Left forelimb (tissue), 1 donor: Measurements from ENCODE around the gene NCR2.

Experiments
- DNase-seq: peaks from one replicate; pipeline ENCODE4 v3.0.0-alpha.2; 2018; ENCODE audit warnings: low spot score

Gene NCR2

DNA sequence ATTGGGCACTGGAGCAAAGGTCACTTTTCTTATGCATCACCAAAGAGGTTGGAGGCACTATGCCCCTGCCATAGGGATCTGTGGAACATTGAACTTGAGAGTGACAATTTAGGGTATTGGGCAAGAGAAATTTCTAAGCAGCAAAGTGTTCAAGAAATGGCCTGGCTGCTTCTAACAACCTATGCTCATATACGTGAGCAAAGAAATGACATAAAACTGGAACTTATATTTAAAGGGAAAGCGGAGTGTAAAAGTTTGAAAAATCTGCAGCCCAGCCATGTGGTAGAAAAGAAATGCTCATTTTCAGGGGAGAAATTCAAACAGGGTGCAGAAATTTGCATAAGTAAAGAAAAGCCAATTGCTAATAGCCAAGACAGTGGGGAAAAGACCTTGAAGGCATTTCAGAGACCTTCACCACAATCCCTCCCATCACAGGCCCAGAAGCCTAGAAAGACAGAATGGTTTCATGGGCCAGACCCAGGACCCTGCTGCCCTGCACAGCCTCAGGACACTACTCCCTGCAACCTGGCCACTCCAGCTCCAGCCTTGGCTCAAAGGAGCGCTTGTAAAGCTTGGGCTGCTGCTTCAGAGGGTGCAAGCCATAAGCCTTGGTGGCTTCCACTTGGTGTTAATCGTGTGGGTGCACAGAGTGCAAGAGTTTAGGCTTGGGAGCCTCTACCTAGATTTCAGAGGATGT lies 24.4 kb downstream of the NCR2 start:
- DNase-seq = no peak

DNA sequence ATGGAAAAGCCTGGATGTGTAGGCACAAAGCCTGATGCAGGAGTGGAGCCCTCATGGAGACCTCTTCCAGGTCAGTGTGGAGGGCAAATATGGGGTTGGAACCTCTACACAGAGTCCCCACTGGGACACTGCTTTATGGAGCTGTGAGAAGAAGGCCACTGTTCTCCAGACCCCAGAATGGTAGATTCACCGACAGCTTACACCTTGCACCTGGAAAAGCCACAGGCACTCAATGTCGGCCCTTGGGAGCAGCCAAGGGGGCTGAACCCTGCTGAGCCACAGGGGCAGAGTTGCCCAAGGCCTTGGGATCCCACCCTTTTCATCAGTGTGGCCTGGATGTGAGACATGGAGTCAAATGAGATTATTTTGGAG lies 24.9 kb downstream of the NCR2 start:
- DNase-seq = peak; percentile 11

- no peak for DNase-seq
Observed at GRCh38 chr6:41366150-41366549, 30.7 kb downstream of the NCR2 start.

DNA sequence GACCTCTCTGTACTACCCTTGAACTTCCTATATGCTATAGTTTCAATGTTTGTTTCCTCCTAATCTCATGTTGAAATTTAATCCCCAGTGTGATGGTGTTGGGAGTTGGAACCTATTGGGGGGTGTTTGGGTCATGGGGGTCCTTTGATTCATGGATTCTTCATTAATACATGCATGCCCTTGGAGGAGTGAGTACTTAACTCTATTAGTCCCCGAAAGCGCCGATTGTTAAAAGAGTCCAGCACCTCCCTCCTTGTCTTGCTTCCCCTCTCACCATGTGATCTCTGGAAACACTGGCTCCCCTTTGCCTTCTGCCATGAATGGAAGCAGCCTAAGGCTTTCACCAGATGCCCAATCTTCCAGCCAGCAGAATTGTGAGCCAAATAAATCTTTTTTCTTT lies 31.7 kb downstream of the NCR2 start:
- DNase-seq = no peak

DNA sequence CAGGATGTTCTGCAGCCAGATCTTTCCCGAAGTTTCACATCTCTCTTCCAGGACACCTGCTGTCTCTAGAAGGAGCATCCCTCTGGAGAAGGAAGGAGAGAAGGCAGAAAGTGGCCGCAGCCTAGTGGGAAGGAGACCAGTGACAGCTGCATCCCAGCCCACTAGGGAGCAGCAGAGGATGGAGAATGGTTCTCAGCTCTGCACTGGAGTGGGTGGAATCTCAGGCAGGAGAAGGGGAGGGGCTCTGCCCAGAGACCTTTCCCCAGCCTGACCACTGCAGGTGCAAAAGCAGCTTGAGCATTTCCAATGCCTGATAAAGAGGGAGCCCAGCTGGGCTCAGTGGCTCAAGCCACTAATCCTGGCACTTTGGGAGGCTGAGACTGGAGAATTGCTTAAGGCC lies 32.3 kb downstream of the NCR2 start:
- DNase-seq = peak; percentile 72

DNA sequence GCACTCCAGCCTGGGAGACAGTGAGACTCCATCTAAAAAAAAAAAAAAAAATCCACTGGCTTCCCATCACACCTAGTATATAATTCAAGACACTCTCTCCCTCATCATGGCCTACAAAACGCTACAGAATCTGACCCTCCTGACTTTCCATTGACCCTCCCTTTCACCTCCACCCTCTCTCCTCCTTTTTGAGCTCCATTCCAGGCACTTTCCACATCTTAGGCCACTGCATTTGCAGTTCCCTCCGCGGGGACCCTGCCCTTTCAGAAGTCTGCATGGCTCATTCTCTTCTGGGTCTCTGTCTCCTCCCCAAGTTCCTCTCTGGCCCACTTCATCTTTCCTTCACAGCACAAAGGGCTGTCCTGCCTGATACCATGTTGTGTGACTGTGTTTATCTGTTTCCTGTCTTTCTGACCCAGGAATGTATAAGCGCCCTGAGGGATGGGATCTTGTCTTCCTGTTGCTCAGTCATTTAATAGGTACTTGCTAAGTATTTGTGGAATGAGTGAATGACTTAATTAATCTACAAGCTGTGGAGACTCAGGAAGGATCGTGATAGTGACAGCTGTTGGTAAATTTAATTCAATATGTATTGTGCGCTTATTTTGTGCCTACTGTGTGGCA lies 35.2 kb downstream of the NCR2 start:
- no peak for DNase-seq

DNA sequence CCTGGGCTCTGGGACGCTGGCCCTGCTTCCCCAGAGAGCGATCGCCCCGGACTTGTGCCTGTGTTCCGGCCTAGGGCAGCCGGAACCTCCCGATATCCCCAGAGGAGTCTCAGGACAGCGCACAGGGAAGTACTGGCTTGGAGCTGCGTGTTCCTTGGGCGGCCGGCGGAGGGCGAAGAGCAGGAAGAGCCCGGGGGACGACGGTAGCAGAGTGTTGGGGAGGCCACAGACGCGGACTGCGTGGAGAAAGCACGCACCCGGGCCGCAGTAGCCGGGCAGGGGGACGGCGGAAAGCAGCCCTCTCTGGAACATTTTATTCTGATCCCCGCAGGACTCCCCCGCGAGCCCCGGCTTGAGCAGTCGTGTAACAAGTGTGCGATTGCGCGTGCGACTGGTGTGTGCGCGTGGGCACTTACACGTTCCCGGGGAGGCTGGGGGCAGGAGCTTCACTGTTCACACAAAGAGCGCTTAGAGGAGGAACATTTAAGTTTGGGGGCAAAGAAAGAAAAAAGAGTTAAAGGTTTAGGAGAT lies 36.1 kb downstream of the NCR2 start:
- DNase-seq = no peak

DNA sequence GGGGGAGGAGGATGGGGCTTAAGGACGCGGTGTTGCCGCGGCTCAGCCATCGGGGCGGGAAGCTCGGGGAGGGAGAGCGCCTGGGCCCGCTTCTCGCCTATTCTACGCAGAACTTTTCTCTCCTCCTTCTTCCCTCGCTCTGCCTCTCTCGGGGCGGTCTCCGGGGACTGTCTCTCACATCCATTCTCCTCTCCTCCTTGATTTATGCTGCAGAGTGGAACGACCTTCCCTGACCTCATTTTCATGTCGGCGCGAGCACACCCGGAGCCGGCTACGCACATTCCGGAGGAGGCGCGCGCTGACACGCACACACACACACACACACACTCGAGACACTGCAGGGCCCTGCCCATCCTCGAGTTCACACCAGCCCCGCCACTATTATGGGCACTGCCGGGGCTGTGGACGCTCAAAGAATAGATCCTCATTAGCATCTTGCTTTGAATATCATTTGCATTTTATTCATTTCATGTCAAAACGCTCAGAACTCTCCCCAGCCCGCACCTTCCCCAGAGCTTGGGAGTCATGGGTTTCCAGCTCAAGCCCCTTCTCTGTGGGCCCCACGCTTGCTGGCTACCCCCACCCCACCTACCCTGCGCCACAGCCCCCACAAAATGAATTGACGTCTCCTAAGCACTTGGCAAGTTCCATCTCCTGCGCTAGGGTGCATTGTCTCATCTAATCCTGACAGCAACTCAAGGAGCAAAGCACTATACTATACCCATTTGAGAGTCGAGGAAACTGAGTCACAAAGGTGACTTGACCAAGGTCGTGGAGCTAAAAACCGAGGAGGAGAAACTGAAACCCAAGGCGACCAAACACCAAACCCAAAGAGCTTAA lies 36.8 kb downstream of the NCR2 start:
- DNase-seq = no peak

GRCh38 chr6:41372832-41373626 lies 37.6 kb downstream of the NCR2 start:
- DNase-seq = no peak

GRCh38 chr6:41373627-41373918 lies 38.2 kb downstream of the NCR2 start:
- DNase-seq = no peak

DNA sequence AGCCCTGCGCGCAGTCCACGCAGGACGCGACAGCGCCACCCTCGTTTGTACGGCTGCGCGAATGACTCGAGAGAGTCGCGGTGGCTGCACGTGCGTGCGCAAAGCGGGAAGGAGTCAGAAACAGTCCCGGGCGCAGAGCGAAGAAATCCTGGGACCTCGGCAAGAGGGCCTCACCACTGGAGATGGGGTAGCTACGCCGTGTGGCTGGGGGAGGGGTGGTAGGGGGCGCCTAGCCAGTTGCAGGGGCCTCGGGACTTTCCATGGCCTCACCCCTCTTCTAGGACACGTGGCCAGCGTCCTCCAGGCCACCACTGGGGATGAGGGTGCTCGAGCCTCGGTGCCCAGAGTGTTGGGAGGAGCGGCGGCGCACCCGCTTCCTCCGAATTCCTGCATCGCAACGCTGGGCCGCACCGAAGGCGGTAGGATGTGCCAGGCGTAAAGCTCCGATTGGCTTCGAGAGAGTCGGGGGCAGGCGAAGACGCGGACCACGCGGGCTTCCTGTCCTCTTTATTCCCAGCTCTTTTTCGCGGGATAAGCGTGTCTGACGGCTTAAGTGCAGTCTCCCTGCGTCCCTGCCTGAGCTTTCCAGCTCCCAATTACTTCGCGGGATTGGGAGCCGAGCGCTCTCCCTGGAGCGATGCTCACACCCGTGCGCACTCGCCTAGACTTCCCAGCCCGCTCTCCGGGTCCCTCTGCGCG lies 38.7 kb downstream of the NCR2 start:
- no peak for DNase-seq

GRCh38 chr6:41374618-41375590 lies 39.5 kb downstream of the NCR2 start:
- DNase-seq = no peak

GRCh38 chr6:41375598-41376151 lies 40.3 kb downstream of the NCR2 start:
- no peak for DNase-seq

- DNase-seq = no peak
Observed at GRCh38 chr6:41376176-41376575, 40.8 kb downstream of the NCR2 start.

GRCh38 chr6:41377071-41377470 lies 41.7 kb downstream of the NCR2 start:
- DNase-seq = no peak

DNA sequence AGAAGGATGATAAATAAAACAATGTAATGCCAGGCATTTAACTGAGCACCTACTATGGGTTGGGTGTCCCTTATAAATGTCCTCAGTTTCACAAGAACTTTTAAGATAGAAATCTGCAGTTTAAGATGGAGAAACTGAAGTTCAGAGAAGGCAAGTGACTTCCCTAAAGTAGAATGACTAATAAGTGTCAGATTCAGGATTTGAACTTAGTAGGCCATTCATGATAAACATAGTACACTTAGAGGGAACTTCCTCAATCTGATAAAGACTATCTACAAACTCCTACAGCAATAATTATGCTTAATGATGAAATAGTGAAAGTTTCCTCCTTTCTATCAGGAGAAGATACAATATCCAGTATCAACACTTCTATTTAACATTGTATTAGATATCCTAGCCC lies 43.9 kb downstream of the NCR2 start:
- DNase-seq = no peak

GRCh38 chr6:41386594-41386993 lies 51.2 kb downstream of the NCR2 start:
- DNase-seq = no peak

- DNase-seq = no peak
Observed at GRCh38 chr6:41392246-41392645, 56.8 kb downstream of the NCR2 start.

DNA sequence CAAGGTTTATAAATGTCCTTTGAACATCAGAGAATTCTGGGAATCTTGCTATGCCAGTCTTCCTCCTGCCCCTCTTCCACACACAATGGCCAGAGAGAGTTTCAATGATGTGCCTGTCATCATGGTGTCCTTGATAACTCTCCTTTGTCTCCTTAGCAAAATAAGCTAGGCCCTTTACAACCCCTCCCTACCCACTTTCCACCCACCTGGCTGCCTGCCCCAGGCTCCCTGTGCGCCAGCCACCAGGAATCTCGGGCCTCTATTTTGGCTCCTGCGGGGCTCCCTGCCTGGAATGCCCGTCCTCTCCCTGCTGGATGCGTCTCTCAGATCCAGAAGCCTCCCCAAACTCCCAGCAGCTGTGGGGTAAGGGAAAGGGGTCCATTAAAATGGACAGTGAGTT lies 60.9 kb downstream of the NCR2 start:
- no peak for DNase-seq

DNA sequence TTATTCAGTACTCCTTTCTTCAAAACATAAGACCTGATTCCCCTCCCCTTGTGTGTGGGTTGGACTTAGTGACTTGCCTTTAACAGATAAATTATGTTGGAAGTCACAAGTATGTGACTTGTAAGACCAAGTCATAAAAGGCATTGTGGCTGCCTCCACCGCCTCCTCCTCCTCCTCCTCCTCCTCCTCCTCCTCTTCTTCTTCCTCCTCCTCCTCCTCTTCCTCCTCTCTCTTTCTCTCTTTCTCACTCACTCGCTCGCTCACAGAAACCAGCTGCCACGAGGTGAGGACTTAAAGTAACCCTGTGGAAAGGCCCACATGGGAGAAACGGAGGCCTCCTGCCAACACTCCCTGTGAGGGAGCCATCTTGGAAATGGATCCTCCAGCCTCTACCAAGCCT lies 64.0 kb downstream of the NCR2 start:
- no peak for DNase-seq
